Activated naive CD4-positive, alpha-beta T cell treated with anti-CD3 and anti-CD28 coated beads, Interleukin-2, amount 10 ng/mL, durations not matched to agents 7 days and 5 days (primary cell): Measurements from ENCODE around the gene MYRFL.

Experiments
- CTCF ChIA-PET: fragments of 350-600 bp; sonication (Branson Sonifier 250); formaldehyde crosslinking; loops from one replicate; lab custom pipeline; 2021; ENCODE audit warnings: antibody characterized with exemption; lab: Charles Lee
- DNase-seq: peaks from one replicate; pipeline ENCODE4 v3.0.0-alpha.2; 2020
- H3K27ac Mint-ChIP-seq: one replicate; pipeline ENCODE4 v1.8.0; 2021; ENCODE audit warnings: mild to moderate bottlenecking, moderate library complexity, mixed read lengths
- H3K27me3 Mint-ChIP-seq: one replicate; pipeline ENCODE4 v1.8.0; 2021; ENCODE audit warnings: mild to moderate bottlenecking, mixed read lengths
- H3K36me3 Mint-ChIP-seq: one replicate; pipeline ENCODE4 v1.8.0; 2021; ENCODE audit warnings: mixed read lengths
- H3K4me1 Mint-ChIP-seq: one replicate; pipeline ENCODE4 v1.8.0; 2021; ENCODE audit warnings: mixed read lengths
- H3K4me3 Mint-ChIP-seq: one replicate; pipeline ENCODE4 v1.8.0; 2021; ENCODE audit warnings: mild to moderate bottlenecking, moderate library complexity, mixed read lengths
- H3K9me3 Mint-ChIP-seq: one replicate; pipeline ENCODE4 v1.8.0; 2021; ENCODE audit warnings: mixed read lengths

Gene MYRFL

GRCh38 chr12:69916544-69917235, 91.7 kb downstream of the MYRFL start:
- Mint-ChIP-seq H3K4me1 (no peaks in the 10 kb centered on the region), H3K4me3 (no peak overlapping the region), H3K36me3 (no peaks in the 10 kb centered on the region), H3K9me3 (no peaks in the 10 kb centered on the region), H3K27ac (no peak overlapping the region), H3K27me3 (no peaks in the 10 kb centered on the region)
- no peak for DNase-seq
- CTCF ChIA-PET = no interaction called here

- H3K27ac Mint-ChIP-seq = no peak overlapping the region
- no peaks in the 10 kb centered on the region for H3K9me3 Mint-ChIP-seq
- CTCF ChIA-PET = no interaction called here
- H3K27me3 Mint-ChIP-seq = peaks cover 3% of the 10 kb centered on the region
- H3K4me1 Mint-ChIP-seq = no peaks in the 10 kb centered on the region
- H3K36me3 Mint-ChIP-seq = no peaks in the 10 kb centered on the region
- no peak for DNase-seq
- H3K4me3 Mint-ChIP-seq = no peak overlapping the region
Observed at GRCh38 chr12:69918287-69918686, 93.3 kb downstream of the MYRFL start.

GRCh38 chr12:69919495-69919894, 94.5 kb downstream of the MYRFL start:
- DNase-seq = no peak
- Mint-ChIP-seq H3K36me3 (no peaks in the 10 kb centered on the region), H3K27me3 (peaks cover 3% of the 10 kb centered on the region), H3K4me1 (no peaks in the 10 kb centered on the region), H3K27ac (no peak overlapping the region), H3K4me3 (no peak overlapping the region), H3K9me3 (no peaks in the 10 kb centered on the region)
- CTCF ChIA-PET = no interaction called here

GRCh38 chr12:69921831-69922230, 96.8 kb downstream of the MYRFL start:
- no peak overlapping the region for H3K27ac Mint-ChIP-seq
- H3K4me1 Mint-ChIP-seq = no peaks in the 10 kb centered on the region
- no peaks in the 10 kb centered on the region for H3K36me3 Mint-ChIP-seq
- no peak for DNase-seq
- H3K27me3 Mint-ChIP-seq = peaks cover 16% of the 10 kb centered on the region
- CTCF ChIA-PET = no interaction called here
- no peaks in the 10 kb centered on the region for H3K9me3 Mint-ChIP-seq
- H3K4me3 Mint-ChIP-seq = no peak overlapping the region

- H3K9me3 Mint-ChIP-seq = no peaks in the 10 kb centered on the region
- no peaks in the 10 kb centered on the region for H3K4me1 Mint-ChIP-seq
- H3K27me3 Mint-ChIP-seq = peaks cover 16% of the 10 kb centered on the region
- no peak for DNase-seq
- H3K27ac Mint-ChIP-seq = no peak overlapping the region
- no peak overlapping the region for H3K4me3 Mint-ChIP-seq
- no peaks in the 10 kb centered on the region for H3K36me3 Mint-ChIP-seq
- CTCF ChIA-PET = no interaction called here
Observed at GRCh38 chr12:69922999-69923398, 98.0 kb downstream of the MYRFL start.

GRCh38 chr12:69925291-69925690, 100.3 kb downstream of the MYRFL start:
- DNase-seq = no peak
- Mint-ChIP-seq H3K4me3 (no peak overlapping the region), H3K9me3 (no peaks in the 10 kb centered on the region), H3K27me3 (peaks cover 16% of the 10 kb centered on the region), H3K4me1 (no peaks in the 10 kb centered on the region), H3K36me3 (no peaks in the 10 kb centered on the region), H3K27ac (no peak overlapping the region)
- CTCF ChIA-PET = no interaction called here

- Mint-ChIP-seq H3K4me1 (no peaks in the 10 kb centered on the region), H3K4me3 (no peak overlapping the region), H3K27me3 (peaks cover 13% of the 10 kb centered on the region), H3K9me3 (no peaks in the 10 kb centered on the region), H3K27ac (no peak overlapping the region), H3K36me3 (no peaks in the 10 kb centered on the region)
- DNase-seq = no peak
- CTCF ChIA-PET = no interaction called here
Observed at GRCh38 chr12:69927164-69927563, 102.1 kb downstream of the MYRFL start.

GRCh38 chr12:69929125-69929524, 104.1 kb downstream of the MYRFL start:
- H3K9me3 Mint-ChIP-seq = no peaks in the 10 kb centered on the region
- no peaks in the 10 kb centered on the region for H3K36me3 Mint-ChIP-seq
- no peak for DNase-seq
- peaks cover 13% of the 10 kb centered on the region for H3K27me3 Mint-ChIP-seq
- CTCF ChIA-PET = no interaction called here
- no peaks in the 10 kb centered on the region for H3K4me1 Mint-ChIP-seq
- H3K4me3 Mint-ChIP-seq = no peak overlapping the region
- H3K27ac Mint-ChIP-seq = no peak overlapping the region

GRCh38 chr12:69929531-69929930, 104.5 kb downstream of the MYRFL start:
- Mint-ChIP-seq H3K27ac (no peak overlapping the region), H3K36me3 (no peaks in the 10 kb centered on the region), H3K9me3 (no peaks in the 10 kb centered on the region), H3K27me3 (peaks cover 13% of the 10 kb centered on the region), H3K4me1 (no peaks in the 10 kb centered on the region), H3K4me3 (no peak overlapping the region)
- CTCF ChIA-PET = no interaction called here
- no peak for DNase-seq

GRCh38 chr12:69931569-69931968, 106.5 kb downstream of the MYRFL start:
- H3K4me1 Mint-ChIP-seq = no peaks in the 10 kb centered on the region
- no peak overlapping the region for H3K4me3 Mint-ChIP-seq
- CTCF ChIA-PET = no interaction called here
- no peak overlapping the region for H3K27ac Mint-ChIP-seq
- H3K36me3 Mint-ChIP-seq = no peaks in the 10 kb centered on the region
- no peaks in the 10 kb centered on the region for H3K9me3 Mint-ChIP-seq
- peaks cover 10% of the 10 kb centered on the region for H3K27me3 Mint-ChIP-seq
- DNase-seq = no peak

- no peak for DNase-seq
- Mint-ChIP-seq H3K27me3 (peaks cover 10% of the 10 kb centered on the region), H3K4me3 (no peak overlapping the region), H3K27ac (no peak overlapping the region), H3K4me1 (no peaks in the 10 kb centered on the region), H3K9me3 (no peaks in the 10 kb centered on the region), H3K36me3 (no peaks in the 10 kb centered on the region)
- CTCF ChIA-PET = no interaction called here
Observed at GRCh38 chr12:69932154-69932553, 107.1 kb downstream of the MYRFL start.

- Mint-ChIP-seq H3K27me3 (peaks cover 10% of the 10 kb centered on the region), H3K9me3 (no peaks in the 10 kb centered on the region), H3K36me3 (no peaks in the 10 kb centered on the region), H3K4me3 (no peak overlapping the region), H3K4me1 (no peaks in the 10 kb centered on the region), H3K27ac (no peak overlapping the region)
- DNase-seq = no peak
- CTCF ChIA-PET = no interaction called here
Observed at GRCh38 chr12:69932676-69933552, 107.9 kb downstream of the MYRFL start.

GRCh38 chr12:69934011-69934410, 109.0 kb downstream of the MYRFL start:
- CTCF ChIA-PET = no interaction called here
- peaks cover 10% of the 10 kb centered on the region for H3K27me3 Mint-ChIP-seq

GRCh38 chr12:69935651-69936100, 110.6 kb downstream of the MYRFL start:
- Mint-ChIP-seq H3K27me3 (peaks cover 10% of the 10 kb centered on the region), H3K4me1 (no peaks in the 10 kb centered on the region), H3K36me3 (no peaks in the 10 kb centered on the region), H3K4me3 (no peak overlapping the region), H3K27ac (no peak overlapping the region), H3K9me3 (no peaks in the 10 kb centered on the region)
- CTCF ChIA-PET = no interaction called here
- no peak for DNase-seq

More at GRCh38 chr12:69934011-69934410, 109.0 kb downstream of the MYRFL start:
- Mint-ChIP-seq H3K9me3 (no peaks in the 10 kb centered on the region), H3K4me3 (no peak overlapping the region), H3K27ac (no peak overlapping the region), H3K36me3 (no peaks in the 10 kb centered on the region), H3K4me1 (no peaks in the 10 kb centered on the region)
- no peak for DNase-seq

GRCh38 chr12:69936214-69936731, 111.2 kb downstream of the MYRFL start:
- CTCF ChIA-PET = no interaction called here
- H3K9me3 Mint-ChIP-seq = no peaks in the 10 kb centered on the region
- peaks cover 10% of the 10 kb centered on the region for H3K27me3 Mint-ChIP-seq
- H3K27ac Mint-ChIP-seq = no peak overlapping the region
- no peak for DNase-seq
- no peaks in the 10 kb centered on the region for H3K36me3 Mint-ChIP-seq
- no peak overlapping the region for H3K4me3 Mint-ChIP-seq
- no peaks in the 10 kb centered on the region for H3K4me1 Mint-ChIP-seq
